Fibroblast of peridontal ligament (primary cell): ENCODE data around the gene SH3PXD2A.
"Not testable (repeated sequence)": the region's sequence is repeated elsewhere in the genome, so short reads cannot be mapped to it uniquely, and the experiment has no call there.

ENCODE experiments used
- DNase-seq: peaks from one replicate; pipeline ENCODE4 v3.0.0-alpha.2; 2010; ENCODE audit errors: extremely low read depth

SH3PXD2A gene

DNA sequence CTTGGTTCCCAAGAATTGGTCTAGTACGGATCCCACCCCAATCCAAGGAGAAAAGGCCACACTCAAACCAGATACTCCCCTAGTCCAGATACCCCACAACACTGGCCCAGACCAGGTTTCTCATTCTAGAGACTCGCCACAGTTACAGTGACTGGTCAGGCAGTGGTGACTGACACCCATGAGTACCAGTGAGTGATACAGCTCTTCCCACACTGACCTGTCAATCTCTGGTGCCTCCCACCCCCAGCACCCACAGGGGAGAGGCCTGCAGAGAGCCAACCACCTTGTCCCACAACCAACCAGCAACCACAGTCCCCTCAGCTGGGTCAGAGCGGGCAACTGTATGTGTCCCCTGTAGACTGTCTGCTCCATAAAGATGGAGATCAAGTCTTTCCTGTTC is 209.1 kb downstream of the SH3PXD2A start:
- no peak for DNase-seq

GRCh38 chr10:103645141-103646054 is 210.0 kb downstream of the SH3PXD2A start:
- DNase-seq = peak; percentile 95

- DNase-seq = peak; percentile 25
Observed at GRCh38 chr10:103643381-103643780, 212.0 kb downstream of the SH3PXD2A start.

DNA sequence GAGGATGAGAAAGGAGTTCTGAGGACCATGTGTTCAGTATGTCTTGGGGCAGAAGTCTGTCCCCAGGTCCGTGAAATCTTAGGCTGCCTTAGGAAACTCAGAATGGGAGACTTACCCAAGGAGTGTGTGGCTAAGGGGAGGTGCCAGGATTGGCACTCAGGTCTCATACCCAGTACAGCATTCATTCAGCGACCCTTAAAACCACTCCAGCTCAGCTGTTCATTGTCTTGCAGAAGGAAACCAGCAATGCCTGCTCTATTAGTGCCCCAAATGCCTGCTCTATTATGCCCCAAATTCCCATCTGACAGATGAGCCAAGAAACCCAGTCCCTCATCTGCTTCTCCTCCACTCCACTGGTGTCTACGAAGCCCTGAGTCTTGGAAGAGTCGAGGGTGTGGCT is 214.1 kb downstream of the SH3PXD2A start:
- no peak for DNase-seq

- DNase-seq = peak; percentile 49
Observed at GRCh38 chr10:103640436-103641181, 214.8 kb downstream of the SH3PXD2A start.

DNA sequence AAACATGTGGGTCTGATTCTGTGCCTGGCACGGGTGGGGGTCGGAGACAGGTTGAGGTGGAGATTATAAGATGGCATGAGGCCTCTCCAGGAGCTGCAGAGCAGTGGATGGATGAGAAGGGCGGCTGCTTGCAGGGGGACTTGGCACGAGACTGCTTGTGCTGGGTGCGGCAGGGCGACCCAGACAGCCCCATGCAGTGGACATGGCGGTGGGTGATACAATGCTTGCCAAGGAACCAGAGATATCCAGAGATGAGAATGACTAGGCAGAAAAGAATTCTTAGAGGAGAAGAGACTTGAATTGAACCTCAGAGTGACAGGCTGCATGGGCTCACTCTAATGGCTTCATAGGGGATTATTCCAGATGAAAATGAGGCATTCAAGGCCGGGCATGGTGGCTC is 216.4 kb downstream of the SH3PXD2A start:
- DNase-seq = no peak

DNA sequence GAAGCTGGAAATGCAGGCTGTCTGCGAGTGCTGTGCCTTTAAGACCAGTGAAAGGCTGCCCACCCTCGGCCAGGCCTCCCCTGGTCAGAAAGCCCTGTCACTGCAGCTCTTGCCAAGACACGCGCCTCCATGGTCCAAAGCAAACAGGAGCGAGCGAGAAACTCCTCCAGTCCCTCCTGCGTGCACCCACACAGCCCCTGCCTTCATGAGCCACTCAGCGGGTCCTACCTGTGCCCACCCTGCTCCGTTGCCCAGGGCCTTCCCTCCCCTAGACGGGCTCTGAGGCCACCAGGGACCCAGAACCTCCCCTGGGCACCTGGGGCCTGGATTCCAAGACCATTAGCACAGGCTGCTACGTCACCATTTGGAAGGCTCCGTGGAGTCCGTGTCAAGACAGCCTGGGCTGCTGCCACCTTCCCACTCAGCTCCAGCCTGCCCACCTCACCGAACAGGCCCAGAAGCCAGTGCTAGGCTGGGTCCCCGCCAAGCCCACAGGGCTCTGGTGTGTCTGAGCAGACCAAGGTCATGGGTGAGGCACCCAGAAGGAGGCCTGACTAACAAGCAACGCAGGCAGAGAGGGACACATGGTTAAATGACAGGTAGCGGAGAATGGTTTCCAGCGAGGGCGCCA is 217.3 kb downstream of the SH3PXD2A start:
- peak; percentile 29 for DNase-seq

DNA sequence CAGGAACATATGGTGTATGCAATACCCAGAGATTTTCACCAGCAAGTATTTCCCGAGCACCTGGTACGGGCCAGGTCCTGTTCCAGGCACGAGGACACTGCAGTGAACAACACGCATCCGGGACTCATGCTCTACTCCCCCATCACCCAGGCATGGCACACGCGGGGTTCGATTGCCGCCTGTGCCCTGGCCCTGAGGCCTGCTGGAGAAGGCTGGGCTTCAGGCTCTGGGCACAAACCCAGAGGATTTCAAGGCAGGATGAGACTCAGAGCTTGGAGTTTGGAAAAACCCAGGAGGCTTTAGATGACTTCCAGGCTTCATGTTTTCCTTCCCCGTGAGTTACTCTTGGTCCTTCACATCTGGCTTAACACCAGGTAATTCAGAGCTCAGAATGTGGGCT is 218.4 kb downstream of the SH3PXD2A start:
- DNase-seq = no peak

- no peak for DNase-seq
Observed at GRCh38 chr10:103636492-103636891, 218.9 kb downstream of the SH3PXD2A start.

GRCh38 chr10:103635580-103635979 is 219.8 kb downstream of the SH3PXD2A start:
- DNase-seq = no peak

DNA sequence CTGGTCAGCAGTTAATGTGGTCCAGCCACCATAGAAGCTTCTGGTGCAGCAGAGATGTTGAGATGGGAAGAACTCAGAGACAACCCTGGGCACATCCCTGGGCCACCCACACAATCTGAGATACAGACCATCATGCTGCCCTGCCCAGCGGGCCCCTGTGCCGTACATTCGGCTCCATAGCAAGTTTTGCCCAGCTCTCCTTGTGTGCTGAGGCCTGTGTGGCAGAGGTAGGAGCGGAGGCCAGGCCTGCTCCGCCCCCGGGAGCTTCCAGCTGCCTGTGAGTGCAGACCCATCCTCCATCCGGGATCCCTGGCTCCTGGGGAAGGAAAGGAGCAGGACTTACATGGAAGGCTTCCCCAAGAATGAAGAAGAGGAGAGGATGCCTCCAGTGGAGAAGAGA is 221.5 kb downstream of the SH3PXD2A start:
- no peak for DNase-seq

GRCh38 chr10:103632871-103633270 is 222.5 kb downstream of the SH3PXD2A start:
- DNase-seq = not testable (repeated sequence)

DNA sequence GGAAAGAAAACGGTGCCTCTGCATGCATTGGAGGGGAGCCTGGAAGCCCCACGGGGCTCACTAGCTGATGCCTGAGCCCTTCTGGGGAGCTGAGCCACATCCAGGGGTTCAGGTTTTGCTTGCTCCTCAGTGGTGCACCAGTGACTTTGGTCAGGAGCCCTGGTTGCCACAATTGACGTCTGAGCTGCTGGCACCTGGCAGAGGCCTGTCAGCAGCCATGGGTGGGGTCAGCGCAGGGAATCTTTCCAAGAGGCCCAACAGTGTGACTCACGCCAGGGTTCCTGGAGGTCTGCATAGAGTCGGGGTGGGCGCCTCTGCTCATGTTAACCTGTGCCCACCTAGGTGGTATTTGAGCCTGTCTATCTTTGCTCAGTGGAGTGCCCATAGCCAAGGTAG is 223.1 kb downstream of the SH3PXD2A start:
- no peak for DNase-seq

GRCh38 chr10:103630156-103630555 is 225.2 kb downstream of the SH3PXD2A start:
- DNase-seq = no peak

GRCh38 chr10:103629581-103629980 is 225.8 kb downstream of the SH3PXD2A start:
- no peak for DNase-seq

DNA sequence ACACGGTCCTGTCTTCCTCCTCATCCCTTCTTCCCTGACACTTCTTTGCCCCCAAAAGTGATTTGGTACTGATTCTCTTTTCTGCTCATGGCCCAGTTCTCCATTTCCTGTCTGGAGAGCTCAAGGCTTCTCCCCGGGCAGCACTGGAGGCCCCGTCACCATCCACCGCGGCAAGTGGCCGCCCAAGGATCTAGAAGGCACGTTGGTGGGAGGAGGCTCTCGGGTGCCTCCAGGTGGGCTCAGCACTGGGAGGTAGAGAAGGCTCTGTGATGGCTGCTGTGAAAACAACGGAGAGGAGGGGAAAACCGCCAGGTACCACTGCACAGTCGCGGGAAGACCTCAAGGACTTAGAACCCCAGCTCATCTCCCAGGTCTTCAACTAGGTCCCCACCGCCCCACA is 227.5 kb downstream of the SH3PXD2A start:
- DNase-seq = no peak

- DNase-seq = no peak
Observed at GRCh38 chr10:103627111-103627892, 228.1 kb downstream of the SH3PXD2A start.

DNA sequence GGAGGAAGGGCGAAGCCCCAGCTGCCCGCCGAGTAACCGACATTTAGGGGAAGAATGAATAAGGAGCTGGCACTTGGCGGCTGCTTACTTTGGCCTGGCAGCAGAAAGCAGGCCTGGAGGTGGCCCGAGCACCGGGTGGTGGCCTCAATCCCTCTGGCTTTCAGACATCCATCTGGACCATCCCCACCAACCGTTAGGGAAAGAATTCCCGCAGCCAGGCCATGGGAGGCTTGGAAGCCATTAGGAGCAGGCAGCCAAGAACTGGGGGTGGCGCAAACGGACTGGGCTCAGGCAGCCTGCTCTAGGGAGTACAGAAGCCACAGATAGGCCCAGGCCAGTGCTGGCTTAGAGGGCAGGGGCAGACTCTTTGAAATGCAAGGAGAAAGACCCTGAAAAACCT is 229.2 kb downstream of the SH3PXD2A start:
- no peak for DNase-seq

- no peak for DNase-seq
Observed at GRCh38 chr10:103622935-103623574, 232.3 kb downstream of the SH3PXD2A start.

GRCh38 chr10:103622286-103622685 is 233.1 kb downstream of the SH3PXD2A start:
- no peak for DNase-seq

- DNase-seq = no peak
Observed at GRCh38 chr10:103621783-103622125, 233.6 kb downstream of the SH3PXD2A start.
